HG03060 (cell line): ENCODE measurements around the gene CDR2L.
"Not testable (repeated sequence)": the region's sequence is repeated elsewhere in the genome, so short reads cannot be mapped to it uniquely, and the experiment has no call there.

Experiments used
- ATAC-seq: cut with Tn5 transposase; IDR thresholded peaks from one replicate; pipeline ENCODE4 v1.9.1; 2021; ENCODE audit warnings: low read depth, moderate number of reproducible peaks; ENCODE audit not compliant: unreplicated experiment

Gene CDR2L

GRCh38 chr17:74979408-74980146 lies 7.9 kb upstream of the CDR2L start:
- no peak for ATAC-seq

GRCh38 chr17:74981318-74981978 lies 6.0 kb upstream of the CDR2L start:
- no peak for ATAC-seq

GRCh38 chr17:74981979-74982662 lies 5.3 kb upstream of the CDR2L start:
- ATAC-seq, result no peak

- not testable (repeated sequence) for ATAC-seq
Observed at GRCh38 chr17:74982663-74983313, 4.6 kb upstream of the CDR2L start.

- ATAC-seq, result no peak
Observed at GRCh38 chr17:74986206-74986576, 1.2 kb upstream of the CDR2L start.

- ATAC-seq, result no peak
Observed at GRCh38 chr17:74987909-74988711, 678 bp downstream of the CDR2L start.

- ATAC-seq, result no peak
Observed at GRCh38 chr17:74990581-74991105, 3.2 kb downstream of the CDR2L start.

- no peak for ATAC-seq
Observed at GRCh38 chr17:74992223-74992622, 4.8 kb downstream of the CDR2L start.

GRCh38 chr17:74994440-74994839 lies 7.0 kb downstream of the CDR2L start:
- no peak for ATAC-seq

- ATAC-seq, result no peak
Observed at GRCh38 chr17:74995847-74996246, 8.4 kb downstream of the CDR2L start.

- no peak for ATAC-seq
Observed at GRCh38 chr17:74998783-74999182, 11.4 kb downstream of the CDR2L start.

GRCh38 chr17:74999523-74999922 lies 12.1 kb downstream of the CDR2L start:
- no peak for ATAC-seq

GRCh38 chr17:75001915-75002843 lies 14.7 kb downstream of the CDR2L start:
- ATAC-seq, result no peak

- ATAC-seq, result no peak
Observed at GRCh38 chr17:75003070-75003956, 15.9 kb downstream of the CDR2L start.

- no peak for ATAC-seq
Observed at GRCh38 chr17:75003957-75004355, 16.5 kb downstream of the CDR2L start.

- ATAC-seq, result no peak
Observed at GRCh38 chr17:75004371-75004770, 16.9 kb downstream of the CDR2L start.

GRCh38 chr17:75005291-75005690 lies 17.9 kb downstream of the CDR2L start:
- ATAC-seq, result no peak

GRCh38 chr17:75006084-75006483 lies 18.7 kb downstream of the CDR2L start:
- not testable (repeated sequence) for ATAC-seq
